HG03280 (cell line): ENCODE results near the gene HERC5.
"Not testable (repeated sequence)": the region's sequence is repeated elsewhere in the genome, so short reads cannot be mapped to it uniquely, and the experiment has no call there.

Experiments
- ATAC-seq: cut with Tn5 transposase; IDR thresholded peaks from one replicate; pipeline ENCODE4 v1.9.1; 2021; ENCODE audit warnings: mild to moderate bottlenecking, moderate library complexity; ENCODE audit not compliant: unreplicated experiment

Gene HERC5

GRCh38 chr4:88447371-88448095 is 9.4 kb upstream of the HERC5 start:
- no peak for ATAC-seq

- ATAC-seq: not testable (repeated sequence)
Observed at GRCh38 chr4:88448211-88448765, 8.6 kb upstream of the HERC5 start.

GRCh38 chr4:88448889-88449288 is 8.0 kb upstream of the HERC5 start:
- ATAC-seq: no peak

- ATAC-seq: no peak
Observed at GRCh38 chr4:88449290-88449689, 7.6 kb upstream of the HERC5 start.

- no peak for ATAC-seq
Observed at GRCh38 chr4:88451205-88451604, 5.7 kb upstream of the HERC5 start.

GRCh38 chr4:88452912-88453311 is 4.0 kb upstream of the HERC5 start:
- ATAC-seq: no peak

GRCh38 chr4:88457307-88458103 is 586 bp downstream of the HERC5 start:
- ATAC-seq: peak; percentile 42

GRCh38 chr4:88458104-88458740 is 1.3 kb downstream of the HERC5 start:
- no peak for ATAC-seq

GRCh38 chr4:88465653-88466192 is 8.8 kb downstream of the HERC5 start:
- no peak for ATAC-seq

GRCh38 chr4:88467392-88467791 is 10.5 kb downstream of the HERC5 start:
- ATAC-seq: no peak

GRCh38 chr4:88477229-88477860 is 20.4 kb downstream of the HERC5 start:
- no peak for ATAC-seq

GRCh38 chr4:88478247-88478646 is 21.3 kb downstream of the HERC5 start:
- no peak for ATAC-seq

- ATAC-seq: no peak
Observed at GRCh38 chr4:88481537-88481936, 24.6 kb downstream of the HERC5 start.

GRCh38 chr4:88489100-88489761 is 32.3 kb downstream of the HERC5 start:
- ATAC-seq: no peak

- no peak for ATAC-seq
Observed at GRCh38 chr4:88497859-88498409, 41.0 kb downstream of the HERC5 start.

GRCh38 chr4:88503344-88503743 is 46.4 kb downstream of the HERC5 start:
- no peak for ATAC-seq

- ATAC-seq: no peak
Observed at GRCh38 chr4:88511236-88511635, 54.3 kb downstream of the HERC5 start.

- no peak for ATAC-seq
Observed at GRCh38 chr4:88514557-88515511, 57.9 kb downstream of the HERC5 start.

GRCh38 chr4:88516746-88517145 is 59.8 kb downstream of the HERC5 start:
- ATAC-seq: no peak
